Forelimb muscle (tissue), 1 donor: ENCODE results near the gene FKBP14. TPM values are rescaled to one million over a fixed set of nuclear protein-coding genes. Genes with fewer than 3 reads are reported as not detected.
"Not testable (repeated sequence)": the region's sequence is repeated elsewhere in the genome, so short reads cannot be mapped to it uniquely, and the experiment has no call there.

Source experiments
- DNase-seq: peaks from one replicate; pipeline ENCODE4 v3.0.0-alpha.2; 2013; ENCODE audit warnings: low read depth
- polyA plus RNA-seq: library from polyadenylated mRNA; unstranded; fragments of 120-200 nt; gene quantifications from one replicate; pipeline ENCODE4 v1.2.1, GENCODE V29; 2013; ENCODE audit not compliant: insufficient read length

FKBP14 gene
- polyA plus RNA-seq, 1 donor, result 22.1 TPM

DNA sequence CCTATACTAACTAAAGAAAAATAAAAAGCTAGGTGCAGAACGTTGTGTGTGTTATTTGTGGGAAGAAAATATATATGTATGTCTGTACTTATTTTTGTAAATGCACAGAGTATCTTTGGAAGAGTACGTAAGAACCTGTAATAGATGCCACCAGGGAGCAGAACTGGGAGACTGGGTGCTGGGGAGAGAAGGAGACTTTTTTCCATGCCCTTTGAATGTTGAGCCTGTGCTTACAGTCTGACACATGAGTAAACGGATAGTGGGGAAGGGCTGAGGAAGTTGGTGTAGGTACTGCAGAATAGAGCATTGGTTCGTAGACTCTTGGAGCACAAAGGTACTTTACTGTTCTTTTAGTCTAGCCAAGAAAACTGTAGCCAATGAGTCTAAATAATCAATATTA, 35.6 kb downstream of the FKBP14 start:
- DNase-seq, result no peak

DNA sequence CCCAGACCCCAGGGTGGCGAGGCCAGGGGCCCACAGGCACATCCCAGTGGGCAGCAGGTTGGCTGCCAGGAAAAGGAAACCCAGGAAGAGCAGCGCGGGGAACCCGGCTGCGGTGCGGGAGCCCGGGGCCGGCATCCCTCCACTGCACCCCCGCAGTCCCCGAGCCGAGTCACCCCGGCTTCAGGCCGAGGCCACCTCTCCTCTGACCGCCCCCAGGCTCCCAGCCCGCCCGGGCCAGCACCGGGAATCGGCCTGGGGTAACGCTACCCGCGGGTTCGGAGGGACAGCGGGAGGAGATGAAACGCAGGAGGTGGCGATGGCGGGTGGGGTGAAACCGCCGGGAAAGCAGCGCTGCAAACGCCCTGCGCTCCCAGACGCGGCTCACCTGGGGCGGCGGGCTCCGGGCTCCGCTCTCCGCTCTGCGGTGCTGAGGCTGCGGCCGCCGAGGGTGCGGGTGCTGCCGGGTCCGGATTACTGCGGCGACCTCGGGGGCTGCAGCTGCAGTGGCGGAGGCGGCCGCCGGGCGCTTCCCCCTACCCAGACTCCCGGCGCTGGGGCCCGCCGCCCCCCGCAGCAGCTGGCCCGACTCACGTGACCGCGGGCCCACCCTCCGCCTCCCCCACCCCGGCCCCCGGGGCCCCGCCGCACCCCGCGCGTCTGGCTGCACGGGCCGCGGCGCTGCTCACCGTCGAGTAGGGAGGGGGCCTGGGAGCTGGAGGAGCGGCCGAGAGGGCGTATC, 37.1 kb downstream of the FKBP14 start, which contains the start of gene SCRN1:
SCRN1 (minus strand) TSS at position 545 of the 739 bp plus-strand sequence. CDS start 20,734 bp downstream, outside the sequence.
- no peak for DNase-seq

DNA sequence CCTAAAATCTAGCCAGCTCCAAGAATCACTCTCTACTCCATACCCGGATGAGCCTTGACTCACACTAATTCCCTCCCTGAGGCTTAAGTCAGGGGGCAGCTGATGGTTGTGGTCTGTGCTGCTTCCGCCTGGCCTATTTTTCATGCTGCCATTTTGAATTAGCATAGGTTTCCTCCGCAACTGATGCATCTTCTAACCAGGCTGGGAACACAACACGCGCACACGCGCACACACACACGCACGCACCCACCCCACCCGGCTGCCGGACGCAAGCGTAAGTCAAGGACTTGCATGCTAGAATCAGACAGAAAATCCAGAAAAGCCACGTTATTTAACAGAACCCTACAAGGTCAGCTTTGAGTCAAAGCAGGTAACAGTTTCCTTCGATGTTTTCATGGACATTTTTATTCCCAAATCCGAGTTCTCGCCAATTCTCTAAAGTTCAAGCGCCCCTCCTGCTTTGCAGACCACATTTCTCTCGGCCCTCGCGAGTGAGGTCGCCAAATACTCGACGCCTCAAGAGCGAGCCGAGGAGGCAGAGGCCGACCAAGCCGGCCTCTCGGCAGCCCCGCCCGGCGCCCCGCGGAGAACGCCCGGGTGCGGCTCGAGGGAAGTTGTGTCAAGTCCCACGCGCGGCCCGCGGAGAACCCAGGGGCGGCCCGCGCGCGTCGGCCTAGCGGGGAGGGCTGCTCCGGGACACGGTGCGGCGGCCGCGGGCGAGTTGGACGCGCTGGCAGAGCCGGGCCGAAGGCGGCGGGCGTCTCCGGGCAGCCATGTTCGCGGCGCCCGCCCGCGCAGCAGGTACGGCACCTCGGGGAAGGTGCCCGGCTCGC, 37.9 kb downstream of the FKBP14 start:
- no peak for DNase-seq

DNA sequence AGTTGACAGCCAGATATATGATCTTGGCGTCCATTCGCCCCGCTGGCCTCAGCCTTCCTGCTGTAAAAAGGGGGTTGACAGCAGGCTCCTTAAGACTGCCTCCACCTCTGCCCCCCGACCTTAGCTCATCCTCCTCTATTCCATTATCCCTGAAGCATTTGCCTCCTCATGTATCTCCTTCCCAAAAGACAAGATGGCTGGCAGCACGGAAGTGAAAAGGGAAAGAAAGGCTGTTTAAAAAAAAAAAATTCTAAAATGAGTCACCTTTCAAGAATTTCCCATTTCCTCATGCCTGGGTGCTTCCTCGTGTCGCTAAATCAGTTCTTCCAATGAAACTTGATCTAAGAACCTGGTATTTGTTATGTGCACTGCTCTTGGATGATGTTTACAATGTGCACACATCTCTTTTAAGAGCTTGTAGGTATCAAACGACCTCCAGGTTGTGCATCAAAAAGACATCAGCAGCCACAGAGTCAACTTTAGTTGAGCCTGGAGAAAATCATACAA, 38.6 kb downstream of the FKBP14 start:
- no peak for DNase-seq

DNA sequence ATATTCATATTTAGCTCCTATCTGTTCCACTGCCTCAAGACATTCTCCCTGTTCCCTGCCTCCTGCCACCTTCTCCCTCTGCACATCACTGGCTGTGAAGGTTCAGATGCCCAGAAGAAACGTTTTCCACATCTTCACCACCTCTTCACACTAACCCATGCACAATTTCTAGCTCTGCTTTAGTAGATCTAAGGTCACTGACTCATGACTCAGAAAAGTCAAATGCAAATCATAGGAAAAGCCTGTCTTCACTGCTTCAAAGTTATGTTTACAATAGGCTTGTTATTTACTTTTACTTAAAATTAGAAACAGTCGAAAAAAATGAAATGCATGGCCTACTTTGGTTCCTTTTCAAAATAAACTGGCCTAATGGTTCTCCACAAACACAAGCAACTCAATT, 39.4 kb downstream of the FKBP14 start:
- DNase-seq, result no peak

DNA sequence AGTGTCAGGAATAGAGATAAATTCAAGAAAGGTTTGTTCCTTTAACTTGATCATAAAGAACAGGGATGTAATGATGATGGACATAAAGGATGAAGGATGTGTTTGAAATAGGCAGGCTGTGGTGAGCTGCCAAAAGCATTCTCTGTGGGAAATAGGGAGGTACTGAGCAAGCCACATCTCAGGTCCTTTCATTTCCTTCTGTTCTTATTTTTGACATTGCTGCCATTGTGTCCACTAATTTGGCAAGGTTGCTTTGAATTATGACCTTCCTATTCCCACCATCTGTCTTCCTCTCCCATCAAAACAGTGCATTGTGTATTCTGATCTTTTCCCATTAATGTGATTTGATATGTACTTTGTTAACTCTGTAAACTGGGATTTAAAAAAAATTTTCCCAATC, 46.4 kb downstream of the FKBP14 start:
- no peak for DNase-seq

- no peak for DNase-seq
Observed at GRCh38 chr7:29977886-29978651, 48.4 kb downstream of the FKBP14 start.

GRCh38 chr7:29976673-29977415, 49.7 kb downstream of the FKBP14 start:
- peak; percentile 51 for DNase-seq

- no peak for DNase-seq
Observed at GRCh38 chr7:29976266-29976665, 50.2 kb downstream of the FKBP14 start.

DNA sequence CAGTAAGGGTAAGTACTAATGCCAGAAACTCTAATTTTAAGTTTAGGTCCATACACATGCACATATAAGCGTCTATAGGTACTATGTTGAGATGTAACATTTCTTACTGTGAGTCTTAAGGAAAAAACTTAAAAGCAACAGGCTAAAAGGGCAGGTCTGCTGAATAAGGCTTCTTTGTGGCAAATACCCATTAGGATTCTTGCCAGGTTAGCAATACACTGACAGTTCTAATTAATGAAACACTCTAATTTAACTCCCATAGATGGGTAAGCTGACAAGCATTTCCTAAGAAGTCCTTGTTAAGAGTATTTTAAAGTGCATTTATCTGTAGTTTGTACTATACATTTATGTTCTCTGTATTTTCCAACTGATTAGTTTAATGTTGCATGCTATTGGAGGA, 50.9 kb downstream of the FKBP14 start:
- DNase-seq, result no peak

DNA sequence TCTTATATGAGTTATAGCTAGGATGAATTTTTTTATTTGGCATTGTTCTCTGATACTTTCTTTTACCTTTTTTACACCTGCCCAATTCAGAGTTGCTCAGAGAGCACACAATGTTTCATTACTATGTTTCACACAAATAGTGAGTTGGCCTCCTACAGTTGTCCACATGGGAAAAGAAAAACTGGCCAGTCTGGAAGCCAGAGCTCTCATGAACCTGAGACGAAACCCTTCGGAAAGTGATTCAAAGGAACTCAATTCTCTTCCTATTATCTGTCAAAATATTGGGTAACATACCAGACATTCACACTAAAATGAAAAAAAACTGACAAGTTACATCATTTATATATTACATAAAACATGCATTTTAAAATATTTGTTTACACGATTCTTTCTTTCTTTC, 52.2 kb downstream of the FKBP14 start:
- DNase-seq, result no peak

- DNase-seq, result no peak
Observed at GRCh38 chr7:29972315-29972669, 54.2 kb downstream of the FKBP14 start.

DNA sequence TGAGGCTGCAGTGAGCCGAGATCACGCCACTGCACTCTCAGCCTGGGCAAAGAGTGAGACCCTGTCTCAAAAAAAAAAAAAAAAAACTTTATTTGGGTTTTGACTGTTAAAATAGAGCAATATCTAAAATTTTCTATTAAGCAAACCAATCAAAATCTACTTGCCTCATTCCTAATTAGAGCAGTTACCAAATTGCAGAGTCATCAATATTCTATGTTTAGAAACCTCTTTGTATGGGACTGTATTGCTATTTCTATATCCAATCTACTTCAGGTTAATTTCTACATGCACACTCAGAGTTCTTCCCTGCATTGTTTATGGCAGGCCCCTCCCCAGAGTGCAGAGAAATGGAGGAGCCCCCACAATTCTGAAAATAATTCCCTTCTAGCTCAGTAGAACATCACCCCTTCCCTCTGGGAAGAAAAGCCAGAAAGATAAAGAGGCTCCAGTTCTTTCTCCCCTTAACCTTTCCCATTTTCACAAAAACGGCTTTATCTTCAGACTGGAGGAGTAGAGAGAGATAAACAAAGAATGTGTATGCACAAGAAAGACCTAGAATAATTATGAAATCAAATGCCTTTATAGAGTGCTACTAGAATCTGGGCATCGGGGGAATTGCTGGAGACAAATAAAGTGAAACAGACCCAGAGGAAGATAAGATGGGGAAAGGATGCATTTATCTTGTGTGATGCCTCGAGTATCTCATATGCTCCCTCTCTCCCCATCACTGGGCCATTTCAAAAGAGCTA, 54.8 kb downstream of the FKBP14 start:
- no peak for DNase-seq

DNA sequence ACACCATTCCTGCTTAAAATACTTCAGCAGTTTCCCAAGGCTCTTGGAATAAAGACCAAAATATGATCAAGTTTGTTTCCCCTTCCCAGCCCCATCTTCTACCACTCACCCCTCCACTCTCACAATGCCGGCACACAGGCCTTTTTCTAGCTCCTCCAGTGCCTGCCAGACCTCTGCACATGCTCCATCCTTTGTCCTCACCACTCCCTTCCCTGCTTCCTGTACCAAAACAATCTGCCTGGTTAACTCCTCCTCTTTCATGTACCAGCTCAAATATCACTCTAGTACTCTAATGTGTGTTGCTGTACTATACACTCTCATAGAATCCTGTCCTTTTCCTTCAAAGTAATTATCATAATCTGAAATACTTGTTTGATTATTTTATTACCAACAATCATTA, 56.3 kb downstream of the FKBP14 start:
- DNase-seq, result no peak

- no peak for DNase-seq
Observed at GRCh38 chr7:29969738-29970137, 56.8 kb downstream of the FKBP14 start.

- no peak for DNase-seq
Observed at GRCh38 chr7:29968683-29969395, 57.7 kb downstream of the FKBP14 start.

- DNase-seq, result no peak
Observed at GRCh38 chr7:29965030-29965429, 61.5 kb downstream of the FKBP14 start.

- no peak for DNase-seq
Observed at GRCh38 chr7:29962035-29962434, 64.5 kb downstream of the FKBP14 start.

DNA sequence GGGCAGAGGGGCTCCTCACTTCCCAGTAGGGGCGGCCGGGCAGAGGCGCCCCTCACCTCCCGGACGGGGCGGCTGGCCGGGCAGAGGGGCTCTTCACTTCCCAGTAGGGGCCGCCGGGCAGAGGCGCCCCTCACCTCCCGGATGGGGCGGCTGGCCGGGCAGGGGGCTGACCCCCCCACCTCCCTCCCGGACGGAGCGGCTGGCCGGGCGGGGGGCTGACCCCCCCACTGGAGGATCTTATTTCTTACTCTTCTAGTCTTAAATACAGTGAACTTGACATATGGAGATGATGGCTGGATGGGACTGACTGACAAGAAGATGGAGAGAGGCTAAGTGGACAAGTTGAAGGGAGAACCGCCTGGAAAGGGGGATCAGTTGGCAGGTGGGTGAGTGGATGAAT, 64.9 kb downstream of the FKBP14 start:
- not testable (repeated sequence) for DNase-seq
